NB4 (cell line): ENCODE measurements around the gene LRG1.
A peak's percentile ranks its signal among the peaks of the same experiment; 100 is the strongest.

Source experiments
- DNase-seq: peaks from one replicate; pipeline ENCODE4 v3.0.0; 2010; ENCODE audit warnings: low read depth
- H3K4me3 ChIP-seq: one replicate; pipeline ENCODE4 v1.5.1; 2011; ENCODE audit warnings: mild to moderate bottlenecking, low read depth, low read length, moderate library complexity
- MYC ChIP-seq: IDR thresholded peaks from 2 replicates; pipeline ENCODE4 v1.6.1; 2011; ENCODE audit warnings: low read depth, low read length
- POLR2A ChIP-seq: IDR thresholded peaks from 2 replicates; pipeline ENCODE4 v1.6.1; 2011; ENCODE audit warnings: mild to moderate bottlenecking; ENCODE audit not compliant: insufficient read length; ENCODE audit errors: extremely low read depth
- TF ChIP-seq, protein P1 (sequence below): IDR thresholded peaks from one replicate; pipeline ENCODE4 v1.5.1; 2012; ENCODE audit warnings: low read depth, low read length
- TF ChIP-seq, protein P2 (sequence below): IDR thresholded peaks from 2 replicates; pipeline ENCODE4 v1.6.1; 2011; ENCODE audit warnings: low read depth, low read length

LRG1 gene, protein sequence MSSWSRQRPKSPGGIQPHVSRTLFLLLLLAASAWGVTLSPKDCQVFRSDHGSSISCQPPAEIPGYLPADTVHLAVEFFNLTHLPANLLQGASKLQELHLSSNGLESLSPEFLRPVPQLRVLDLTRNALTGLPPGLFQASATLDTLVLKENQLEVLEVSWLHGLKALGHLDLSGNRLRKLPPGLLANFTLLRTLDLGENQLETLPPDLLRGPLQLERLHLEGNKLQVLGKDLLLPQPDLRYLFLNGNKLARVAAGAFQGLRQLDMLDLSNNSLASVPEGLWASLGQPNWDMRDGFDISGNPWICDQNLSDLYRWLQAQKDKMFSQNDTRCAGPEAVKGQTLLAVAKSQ

DNA sequence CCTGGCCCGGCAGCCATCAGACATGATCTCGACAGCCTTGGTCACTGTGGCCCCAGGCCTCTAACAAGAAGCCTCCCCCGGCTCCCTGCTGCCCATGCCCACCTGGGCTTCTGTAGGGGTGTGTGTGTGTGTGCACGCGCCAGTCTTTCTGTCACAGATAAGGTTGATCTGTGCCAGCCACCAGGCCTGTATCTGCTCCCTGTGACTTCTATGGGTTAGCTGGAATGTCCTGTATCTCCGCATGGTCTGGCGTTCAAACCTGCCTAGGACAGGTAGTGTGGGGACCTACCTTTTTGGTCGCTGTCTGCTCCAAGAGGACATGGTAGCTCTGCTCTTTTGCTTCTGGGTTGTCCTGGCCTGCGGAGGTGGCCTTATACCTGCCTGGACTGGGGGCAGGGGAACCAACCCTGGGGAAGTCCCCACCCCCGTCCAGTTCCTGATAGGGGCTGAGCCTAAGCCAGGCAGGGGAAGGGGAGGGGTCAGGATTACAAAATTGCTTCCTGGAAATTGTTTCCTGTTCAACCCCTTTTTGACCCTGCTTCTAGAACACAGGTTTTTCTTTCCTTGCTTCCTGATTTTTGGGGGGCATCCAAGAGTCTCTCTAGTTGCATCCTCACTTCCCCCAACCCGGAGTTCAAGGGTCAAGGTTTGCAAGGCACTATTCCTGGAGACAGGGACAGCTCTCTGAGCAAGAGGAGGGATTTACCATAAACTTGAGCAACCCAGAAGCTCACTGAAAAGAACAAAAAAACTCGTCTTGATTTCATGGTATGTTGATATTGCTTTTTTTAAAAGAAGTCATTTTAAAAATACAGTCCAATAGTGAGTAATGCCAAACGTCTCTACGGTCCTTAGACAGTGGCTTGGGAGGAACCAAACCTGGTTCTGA lies at the start of gene LRG1:
LRG1 (minus strand) TSS at position 344 of the 889 bp plus-strand sequence; CDS start at position 321, 23 bp downstream.
- TF ChIP-seq, protein P1, sequence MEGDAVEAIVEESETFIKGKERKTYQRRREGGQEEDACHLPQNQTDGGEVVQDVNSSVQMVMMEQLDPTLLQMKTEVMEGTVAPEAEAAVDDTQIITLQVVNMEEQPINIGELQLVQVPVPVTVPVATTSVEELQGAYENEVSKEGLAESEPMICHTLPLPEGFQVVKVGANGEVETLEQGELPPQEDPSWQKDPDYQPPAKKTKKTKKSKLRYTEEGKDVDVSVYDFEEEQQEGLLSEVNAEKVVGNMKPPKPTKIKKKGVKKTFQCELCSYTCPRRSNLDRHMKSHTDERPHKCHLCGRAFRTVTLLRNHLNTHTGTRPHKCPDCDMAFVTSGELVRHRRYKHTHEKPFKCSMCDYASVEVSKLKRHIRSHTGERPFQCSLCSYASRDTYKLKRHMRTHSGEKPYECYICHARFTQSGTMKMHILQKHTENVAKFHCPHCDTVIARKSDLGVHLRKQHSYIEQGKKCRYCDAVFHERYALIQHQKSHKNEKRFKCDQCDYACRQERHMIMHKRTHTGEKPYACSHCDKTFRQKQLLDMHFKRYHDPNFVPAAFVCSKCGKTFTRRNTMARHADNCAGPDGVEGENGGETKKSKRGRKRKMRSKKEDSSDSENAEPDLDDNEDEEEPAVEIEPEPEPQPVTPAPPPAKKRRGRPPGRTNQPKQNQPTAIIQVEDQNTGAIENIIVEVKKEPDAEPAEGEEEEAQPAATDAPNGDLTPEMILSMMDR = no peak
- TF ChIP-seq, protein P2, sequence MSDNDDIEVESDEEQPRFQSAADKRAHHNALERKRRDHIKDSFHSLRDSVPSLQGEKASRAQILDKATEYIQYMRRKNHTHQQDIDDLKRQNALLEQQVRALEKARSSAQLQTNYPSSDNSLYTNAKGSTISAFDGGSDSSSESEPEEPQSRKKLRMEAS = no peak
- TF ChIP-seq MYC (no peak), POLR2A (no peak)
- H3K4me3 ChIP-seq = peak within 1 kb of the TSS; percentile 36
- DNase-seq = peak; percentile 76

DNA sequence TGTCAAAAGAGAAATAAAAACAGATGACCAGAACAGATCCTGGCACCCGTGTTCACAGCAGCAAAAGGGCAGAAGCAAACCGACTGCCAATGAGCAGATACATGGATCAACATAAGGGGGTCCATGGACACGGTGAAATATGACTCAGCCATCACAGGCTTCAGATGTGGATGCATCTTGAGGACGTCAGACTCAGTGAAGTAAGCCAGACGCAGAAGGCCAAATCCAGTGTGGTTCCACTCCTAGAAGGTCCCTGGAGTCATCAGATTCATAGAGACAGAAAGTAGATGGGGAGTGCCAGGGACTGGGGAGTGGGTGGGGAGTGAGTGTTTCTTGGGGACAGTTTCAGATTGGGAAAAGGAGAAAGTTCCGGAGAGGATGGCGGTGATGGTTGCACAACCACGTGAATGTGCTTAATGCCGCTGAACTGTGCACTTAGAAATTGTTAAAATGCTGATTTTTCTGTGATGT lies 48.5 kb upstream of the LRG1 start:
- DNase-seq = no peak
- H3K4me3 ChIP-seq = no peak overlapping the region
- TF ChIP-seq, protein P1 = no peak
- TF ChIP-seq MYC (no peak), POLR2A (no peak)
- TF ChIP-seq, protein P2 = no peak

DNA sequence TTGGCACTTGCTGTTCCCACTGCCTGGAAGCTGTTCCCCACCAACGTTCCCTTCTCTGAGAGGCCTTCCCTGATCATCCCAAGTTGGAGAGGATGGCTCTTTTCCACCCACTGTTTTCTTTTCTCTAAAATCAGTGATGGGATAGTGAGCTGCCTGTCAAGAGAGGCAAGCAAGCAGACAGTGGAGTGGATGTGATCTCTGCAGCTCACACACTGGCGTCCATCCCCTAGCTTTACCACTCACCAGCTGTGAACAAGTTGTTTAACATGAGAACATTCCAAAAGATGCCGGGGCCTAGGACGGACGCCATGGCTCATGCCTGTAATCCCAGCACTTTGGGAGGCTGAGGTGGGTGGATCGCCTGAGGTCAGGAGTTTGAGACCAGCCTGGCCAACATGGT lies 47.7 kb upstream of the LRG1 start:
- DNase-seq = no peak
- TF ChIP-seq, protein P2 = no peak
- TF ChIP-seq, protein P1 = no peak
- TF ChIP-seq POLR2A (no peak), MYC (no peak)
- H3K4me3 ChIP-seq = no peak overlapping the region

DNA sequence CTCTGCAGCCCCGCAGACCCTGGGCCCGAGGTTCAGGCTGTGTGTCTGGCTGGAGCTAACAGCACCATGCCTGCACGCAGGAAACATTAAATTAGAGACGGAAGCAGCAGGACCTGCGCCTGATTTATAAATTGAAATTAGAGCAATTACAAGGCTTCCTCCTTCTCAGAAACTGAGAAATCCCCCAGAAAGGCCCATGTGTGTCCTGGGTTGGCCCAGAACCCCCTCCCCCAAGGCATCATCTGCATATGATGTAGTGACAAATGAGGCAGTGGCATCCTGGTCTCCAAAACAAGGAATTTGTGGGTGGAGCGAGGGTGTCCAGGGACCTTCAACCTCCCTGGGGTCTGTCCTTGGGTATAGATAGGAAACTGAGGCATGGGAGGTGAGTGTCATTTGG lies 46.9 kb upstream of the LRG1 start:
- no peak overlapping the region for H3K4me3 ChIP-seq
- no peak for DNase-seq
- TF ChIP-seq MYC = no peak
- TF ChIP-seq POLR2A = no peak
- TF ChIP-seq, protein P2 = no peak
- TF ChIP-seq, protein P1 = no peak

DNA sequence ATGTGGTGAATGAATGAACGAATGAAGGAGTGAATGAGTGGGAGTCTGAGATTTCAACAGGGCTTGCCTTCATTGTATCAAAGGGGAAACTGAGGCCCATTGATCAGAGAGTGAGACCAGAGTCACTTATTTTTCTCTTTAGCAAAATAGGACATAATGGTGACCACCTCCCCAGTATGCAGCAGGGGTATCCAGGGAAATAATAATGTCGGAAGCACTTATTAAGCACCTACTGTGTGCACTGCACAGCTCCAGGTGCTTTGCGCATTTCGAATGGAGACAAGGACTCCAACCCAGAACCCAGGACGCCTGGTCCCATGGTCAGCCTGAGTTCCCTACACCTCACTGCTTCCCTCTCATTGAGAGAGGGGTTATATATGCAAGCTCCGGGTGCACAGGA lies 46.4 kb upstream of the LRG1 start:
- DNase-seq = no peak
- no peak overlapping the region for H3K4me3 ChIP-seq
- TF ChIP-seq POLR2A (no peak), MYC (no peak)
- TF ChIP-seq, protein P2 = no peak
- TF ChIP-seq, protein P1 = no peak
